ENCODE data around the gene RIPOR3. TPM values are rescaled to one million over a fixed set of nuclear protein-coding genes. Genes with fewer than 3 reads are reported as not detected.

The RIPOR3 gene
- total and polyA plus RNA-seq, 11 donors = 2.4 to 20.7 (median 4.9) TPM

- ATAC-seq = no peak
- no peak for DNase-seq
- TF ChIP-seq CTCF (IDR thresholded peaks at IDR 0.05) = no peak
- no peak for TF ChIP-seq POLR2A (IDR thresholded peaks at IDR 0.05)
- intact Hi-C loops (cut with DNase I) = loop anchor here in 1 of 10 donors (10.0 kb wide), 1 partner anchor 113 kb away; no protein-coding TSS in a partner anchor
- Histone ChIP-seq H3K36me3 (no peaks in the 10 kb centered on the region), H3K4me3 (no peak overlapping the region), H3K9me3 (no peaks in the 10 kb centered on the region), H3K4me1 (peaks cover 0 to 28% (median 15%) of the 10 kb centered on the region in 12 donors), H3K27me3 (no peaks in the 10 kb centered on the region), H3K27ac (no peak overlapping the region)
- 84 to 85% (median 84%) methylated on average over 4 to 7 of the region's 7 CpGs for WGBS, 4 donors
These were observed 59.1 kb downstream of the RIPOR3 start for GRCh38 chr20:50632236-50632635.

- Histone ChIP-seq H3K27ac (peak overlapping the region in 1 of 12 donors; percentile 11), H3K4me3 (no peak overlapping the region), H3K27me3 (no peaks in the 10 kb centered on the region), H3K4me1 (peaks cover 0 to 22% (median 6%) of the 10 kb centered on the region in 12 donors), H3K36me3 (no peaks in the 10 kb centered on the region), H3K9me3 (no peaks in the 10 kb centered on the region)
- no peak for TF ChIP-seq CTCF (IDR thresholded peaks at IDR 0.05)
- no peak for TF ChIP-seq POLR2A (IDR thresholded peaks at IDR 0.05)
- 83 to 93% (median 89%) methylated on average over 14 to 21 of the region's 21 CpGs for WGBS, 4 donors
- intact Hi-C loops (cut with DNase I) = loop anchor here in 1 of 10 donors (10.0 kb wide), 1 partner anchor 114 kb away; no protein-coding TSS in a partner anchor
- DNase-seq (no peak), ATAC-seq (no peak)
These were observed 60.6 kb downstream of the RIPOR3 start for GRCh38 chr20:50630578-50631263.

- peaks cover 0 to 22% (median 8%) of the 10 kb centered on the region in 12 donors for H3K4me1 ChIP-seq
- no peaks in the 10 kb centered on the region for H3K36me3 ChIP-seq
- WGBS, 4 donors = 59 to 82% (median 65%) methylated on average over 3 to 7 of the region's 7 CpGs
- intact Hi-C loops (cut with DNase I) = loop anchor here in 8 of 10 donors (2.0 to 10.0 kb wide), 8 partner anchors 83 to 295 kb away; no protein-coding TSS in a partner anchor
- H3K27me3 ChIP-seq = no peaks in the 10 kb centered on the region
- DNase-seq (no peak), ATAC-seq (no peak)
- no peaks in the 10 kb centered on the region for H3K9me3 ChIP-seq
- H3K27ac ChIP-seq = peak overlapping the region in 5 of 12 donors; percentile 7 to 31 (median 28)
- no peak overlapping the region for H3K4me3 ChIP-seq
- TF ChIP-seq POLR2A (IDR thresholded peaks at IDR 0.05) (no peak), CTCF (IDR thresholded peaks at IDR 0.05) (no peak)
These were observed 61.7 kb downstream of the RIPOR3 start for GRCh38 chr20:50629670-50630045.

GRCh38 chr20:50628853-50629669, 62.3 kb downstream of the RIPOR3 start:
- Histone ChIP-seq H3K36me3 (no peaks in the 10 kb centered on the region), H3K9me3 (no peaks in the 10 kb centered on the region), H3K27ac (peak overlapping the region in 6 of 12 donors; percentile 7 to 31 (median 20)), H3K27me3 (no peaks in the 10 kb centered on the region), H3K4me3 (no peak overlapping the region), H3K4me1 (peaks cover 0 to 22% (median 8%) of the 10 kb centered on the region in 12 donors)
- DNase-seq (no peak), ATAC-seq (no peak)
- intact Hi-C loops (cut with DNase I) = loop anchor here in 7 of 10 donors (2.0 to 10.0 kb wide), 8 partner anchors 83 to 296 kb away; no protein-coding TSS in a partner anchor
- TF ChIP-seq POLR2A (IDR thresholded peaks at IDR 0.05) (no peak), CTCF (IDR thresholded peaks at IDR 0.05) (no peak)
- WGBS, 4 donors = 62 to 81% (median 72%) methylated on average over 13 to 16 of the region's 16 CpGs
